CD1c-positive myeloid dendritic cell (primary cell): ENCODE data around the gene RNF227.

Experiments used
- DNase-seq: peaks from one replicate; pipeline ENCODE4 v3.0.0-alpha.2; 2016; ENCODE audit errors: extremely low spot score

Gene RNF227

DNA sequence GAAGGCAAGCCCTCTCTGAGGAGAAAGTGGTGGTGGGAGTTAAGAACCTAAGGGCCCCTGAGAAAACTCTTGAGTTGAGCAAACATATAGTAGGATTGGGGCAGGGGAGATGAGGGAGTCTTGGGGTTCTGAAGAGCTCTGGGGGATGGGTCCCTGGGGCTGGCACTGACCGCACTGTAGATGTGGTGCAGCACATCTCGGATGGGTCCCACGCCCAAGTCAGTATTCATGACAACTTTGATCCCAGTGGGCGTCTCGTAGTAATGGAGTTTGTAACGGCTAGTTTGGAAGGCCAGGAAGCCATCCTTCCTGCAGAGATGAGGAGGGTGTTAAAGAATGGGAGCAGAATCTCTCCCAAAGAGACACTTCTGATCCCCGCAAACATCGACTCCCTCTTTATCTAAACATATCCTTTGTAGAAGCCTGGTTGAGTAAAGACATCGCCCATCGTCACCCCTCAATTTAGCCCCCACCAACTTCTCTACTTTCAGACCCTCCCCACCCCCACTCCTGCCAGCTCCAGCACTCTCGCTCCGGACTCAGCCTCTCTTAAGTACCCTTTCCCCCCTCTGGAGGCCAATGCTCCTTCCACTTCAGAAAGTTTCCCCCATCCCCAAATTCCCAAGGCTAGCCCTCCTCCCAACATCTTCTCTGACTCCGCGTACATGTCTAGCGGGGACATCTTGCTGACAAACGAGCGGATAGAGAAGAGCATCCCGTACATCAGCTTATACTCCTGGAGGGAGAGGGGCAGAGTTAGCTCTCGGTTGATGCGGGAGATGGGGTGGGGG lies 14.9 kb upstream of the RNF227 start:
- no peak for DNase-seq

DNA sequence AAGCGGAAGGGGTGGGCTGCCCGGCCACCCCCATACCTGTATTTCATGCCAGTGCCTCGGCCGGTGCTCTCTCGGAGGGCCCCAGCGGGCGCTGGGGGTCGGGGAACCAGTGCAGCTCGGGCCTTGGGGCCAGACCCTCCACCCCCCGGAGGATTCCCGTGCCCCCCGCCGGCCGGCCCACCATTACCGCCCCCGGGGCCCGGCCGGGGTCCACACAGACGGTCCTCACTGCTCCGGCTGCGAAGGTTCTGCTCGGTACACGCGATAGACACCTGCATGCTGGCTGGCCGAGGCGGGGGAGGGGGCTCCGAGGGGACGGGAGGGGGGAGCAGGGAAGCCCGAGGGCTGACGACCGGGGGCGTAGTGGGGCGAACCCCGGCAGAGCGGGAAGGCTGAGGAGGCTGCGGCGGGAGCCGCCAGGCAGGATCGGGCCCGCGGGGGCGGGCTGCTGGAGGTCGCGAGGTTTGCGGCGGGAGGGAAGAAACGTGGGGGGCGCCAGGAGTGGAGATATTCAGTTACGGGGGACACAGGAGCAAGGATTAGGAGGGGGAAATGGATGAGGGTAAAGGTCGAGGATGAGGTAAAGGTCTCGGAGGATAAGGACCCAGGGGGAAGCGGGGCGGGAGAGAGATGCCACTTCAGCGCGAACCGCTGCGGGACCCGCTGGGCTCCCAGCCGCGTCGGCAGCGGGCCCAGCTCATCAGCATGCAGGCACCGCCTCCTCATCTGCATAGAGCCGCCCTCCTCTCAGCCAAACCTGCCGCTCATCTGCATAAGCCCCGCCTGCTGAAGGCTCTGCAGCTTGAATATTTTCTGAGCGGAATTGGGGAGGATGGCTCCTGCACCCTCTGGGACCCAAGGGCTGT lies 13.3 kb upstream of the RNF227 start, which contains the start of gene KCNAB3:
Gene KCNAB3 (minus strand): TSS at position 699 of the 866 bp plus-strand sequence. CDS start 421 bp downstream, at position 278.
- DNase-seq = no peak

DNA sequence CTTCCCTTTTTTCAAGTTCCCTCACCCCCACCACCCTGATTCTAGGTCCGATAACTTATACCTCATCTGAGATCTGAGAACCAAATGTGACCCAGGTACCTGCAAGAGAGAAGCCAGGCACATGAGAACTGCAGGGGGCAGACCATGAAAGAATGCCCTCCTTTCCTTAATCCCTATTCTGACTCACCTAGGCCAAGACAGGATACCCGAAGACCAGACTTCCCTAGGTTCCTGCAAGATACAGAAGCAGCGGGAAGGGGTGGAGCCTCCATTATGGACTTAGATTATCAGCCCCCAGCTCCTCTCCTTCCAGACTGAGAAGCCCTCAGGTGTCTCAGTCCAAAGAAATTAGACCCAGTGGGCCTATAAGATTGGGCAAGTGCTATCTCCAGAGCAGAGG lies 11.5 kb upstream of the RNF227 start:
- DNase-seq = no peak

DNA sequence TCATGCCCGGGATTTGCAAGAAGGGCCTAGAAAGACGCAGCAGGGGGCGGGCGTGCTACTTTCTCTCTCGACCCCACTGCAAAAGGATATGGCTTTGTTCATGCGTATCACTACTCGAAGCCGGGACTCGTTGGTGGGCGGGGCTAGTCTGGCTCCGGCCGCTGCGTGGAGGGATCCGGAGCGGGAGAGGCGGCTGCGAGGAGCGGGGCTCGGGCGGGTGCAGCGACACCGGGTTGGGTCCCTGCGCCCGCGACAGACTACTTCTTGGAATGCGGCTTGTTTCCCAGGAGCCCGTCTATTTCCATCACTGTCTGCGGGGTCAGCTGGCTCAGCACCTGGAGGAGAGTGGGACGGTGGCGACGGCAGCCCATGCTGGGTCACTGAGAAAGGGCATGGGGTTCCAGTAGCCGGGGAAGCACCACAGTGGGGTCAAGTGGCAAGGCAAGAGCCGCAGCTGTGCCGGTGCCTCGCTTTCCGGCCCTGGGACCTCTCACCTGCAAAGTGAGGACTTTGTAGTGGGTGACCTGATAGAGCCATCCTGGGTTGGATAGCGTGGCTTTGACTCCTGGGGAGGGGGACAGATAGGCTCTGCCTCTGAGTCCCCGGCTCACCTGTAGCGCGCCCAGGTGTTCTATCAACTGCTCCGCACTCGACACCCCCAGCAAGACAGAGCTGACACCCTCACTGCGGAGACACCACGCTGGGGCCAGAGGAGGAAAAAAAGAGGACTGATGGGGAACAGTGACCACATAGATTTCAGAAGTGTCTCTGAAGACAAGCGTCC lies 6.9 kb upstream of the RNF227 start:
- peak; percentile 73 for DNase-seq

DNA sequence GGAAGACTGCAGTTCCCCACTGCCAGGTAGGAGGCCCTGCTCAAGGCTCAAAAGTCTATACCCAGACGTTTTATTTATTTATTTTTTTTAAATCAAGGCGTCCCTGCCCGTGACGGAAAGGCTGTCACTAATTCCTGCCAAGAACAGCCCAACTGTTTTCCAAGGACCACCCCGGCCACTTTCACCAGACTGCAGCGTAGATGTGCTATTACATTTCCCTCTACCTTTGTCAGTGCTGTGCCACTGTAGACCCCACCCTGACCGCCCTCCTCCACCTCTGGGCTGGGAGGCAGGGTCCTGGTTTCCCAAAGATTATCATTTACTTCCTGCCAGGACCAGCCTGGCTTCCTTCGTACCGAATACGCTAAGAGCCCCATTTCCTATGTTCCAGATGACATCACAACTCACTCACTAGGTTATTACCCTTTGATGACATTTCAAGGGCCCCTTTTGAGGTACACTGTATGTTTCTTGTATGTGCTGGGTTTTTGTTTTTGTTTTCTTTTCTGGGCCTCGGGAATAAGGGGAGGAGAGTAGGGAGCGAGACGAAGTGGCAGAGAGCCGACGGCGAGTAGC lies 6.3 kb upstream of the RNF227 start:
- no peak for DNase-seq

DNA sequence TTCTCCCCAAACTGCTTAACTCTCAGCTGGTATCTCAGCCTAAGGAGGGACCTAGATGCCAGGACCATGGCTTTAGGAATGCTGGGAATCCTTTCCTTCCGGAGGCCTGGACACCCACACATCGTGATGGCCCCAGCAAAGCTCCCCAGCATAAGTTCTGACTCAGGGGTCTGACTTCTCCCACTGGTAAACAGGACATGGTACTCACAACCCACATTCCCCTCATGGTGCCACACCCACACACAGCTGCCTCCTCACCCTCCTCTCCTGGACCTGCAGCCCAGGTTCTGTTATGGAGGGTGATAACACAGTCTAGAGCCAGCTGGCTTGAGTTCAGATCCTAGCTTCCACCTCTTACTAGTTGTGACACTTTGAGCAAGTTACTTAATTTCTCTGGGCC lies 719 bp upstream of the RNF227 start:
- DNase-seq = no peak

DNA sequence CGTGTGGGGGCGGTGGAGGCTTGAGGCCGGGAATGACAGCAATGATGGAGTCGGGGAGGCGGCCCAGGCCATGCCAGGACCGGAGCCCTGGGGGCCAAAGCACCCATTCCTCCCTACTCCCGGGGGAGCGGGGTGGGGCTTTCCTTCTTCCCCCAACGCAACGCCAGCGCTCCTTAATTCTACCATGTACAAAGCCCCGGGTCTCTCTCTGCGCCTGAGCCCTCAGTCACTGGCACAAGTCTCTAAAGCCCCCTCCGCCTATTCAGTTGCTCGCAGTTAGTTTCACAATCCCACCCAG lies 245 bp upstream of the RNF227 start:
- DNase-seq = no peak

DNA sequence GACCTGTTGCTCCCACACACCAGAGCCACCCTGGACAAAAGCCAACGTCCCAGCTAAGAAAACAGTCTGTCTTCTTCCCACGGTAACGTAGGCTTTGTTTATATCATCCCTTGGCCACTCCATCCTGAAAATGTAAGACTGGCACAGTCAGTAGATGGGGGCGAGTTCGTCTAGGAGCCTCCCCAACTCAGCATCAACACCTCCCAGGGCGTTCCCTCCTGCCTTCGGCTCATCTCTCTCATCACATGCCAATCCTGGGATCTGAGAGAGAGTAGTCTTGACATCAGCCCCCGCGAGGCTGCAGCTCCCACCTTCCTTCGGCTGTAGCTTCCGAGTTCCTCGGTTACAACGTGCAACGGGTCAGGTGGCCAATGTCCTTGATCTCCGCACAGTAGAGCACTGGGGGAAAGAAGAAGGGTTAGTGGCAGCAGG lies 894 bp downstream of the RNF227 start:
- peak; percentile 53 for DNase-seq

DNA sequence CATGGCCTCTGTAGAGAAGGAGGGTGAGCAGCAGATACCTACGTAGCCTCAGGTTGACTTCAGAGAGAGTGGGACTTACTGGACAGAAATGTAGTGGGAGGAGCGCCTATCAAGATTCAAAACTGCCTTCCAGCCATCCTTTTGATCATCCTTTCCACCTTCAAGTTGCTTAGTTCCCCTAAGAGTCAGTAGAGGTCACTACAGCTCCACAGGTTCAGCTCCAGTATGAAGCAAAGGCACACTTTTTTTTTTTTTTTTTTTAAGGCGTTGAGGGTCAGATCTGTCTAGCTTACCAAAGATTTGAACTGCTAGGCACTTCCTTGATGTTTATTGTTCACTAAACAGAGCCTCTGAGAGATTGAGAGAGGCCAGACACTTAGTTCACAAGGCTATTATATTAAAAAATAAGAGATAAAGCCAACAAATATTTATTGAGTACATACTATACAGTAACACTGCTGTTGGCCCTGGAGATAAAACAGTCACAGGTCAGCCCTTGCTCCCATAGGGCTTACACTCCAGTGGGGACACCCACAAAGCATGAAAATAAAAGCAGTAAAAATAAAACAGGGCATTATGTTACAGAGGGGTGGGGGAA lies 3.1 kb downstream of the RNF227 start:
- peak; percentile 72 for DNase-seq

DNA sequence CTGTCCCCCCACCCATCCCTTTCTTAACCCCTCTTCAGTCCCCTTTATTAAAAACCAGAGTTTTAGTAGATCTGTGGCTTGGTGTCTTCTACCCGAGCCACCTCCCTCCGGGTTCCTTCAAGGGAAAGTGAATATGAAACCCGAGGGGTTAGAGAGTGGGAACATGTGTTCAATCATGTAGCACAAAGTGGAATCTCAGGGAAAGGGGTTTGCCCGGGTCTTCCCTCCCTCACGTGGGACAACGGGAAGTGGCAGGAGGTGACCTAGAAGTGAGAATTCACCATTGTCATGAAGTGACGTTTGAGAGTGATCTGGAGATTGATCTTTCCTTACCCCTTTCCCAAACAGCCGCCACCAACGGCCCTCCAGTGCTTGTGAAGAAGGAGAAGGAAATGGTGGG lies 5.0 kb downstream of the RNF227 start:
- DNase-seq = no peak

DNA sequence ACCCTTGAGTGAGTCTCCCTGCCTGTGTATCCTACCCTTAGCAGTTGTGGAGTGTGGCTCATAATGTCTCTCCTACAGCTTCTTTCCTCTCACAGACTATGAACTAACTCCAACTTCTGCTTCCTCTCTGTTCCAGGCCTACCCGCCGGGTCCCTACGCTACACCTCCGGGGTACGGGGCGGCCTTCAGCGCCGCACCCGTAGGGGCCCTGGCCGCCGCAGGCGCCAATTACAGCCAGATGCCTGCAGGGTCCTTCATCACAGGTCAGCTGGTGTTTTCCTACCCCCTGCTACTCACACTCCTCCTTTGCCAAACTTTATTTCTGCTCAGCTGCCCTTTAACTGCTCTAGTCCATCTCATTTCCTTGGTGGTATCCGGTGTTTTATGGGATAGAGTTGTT lies 5.4 kb downstream of the RNF227 start:
- DNase-seq = no peak

DNA sequence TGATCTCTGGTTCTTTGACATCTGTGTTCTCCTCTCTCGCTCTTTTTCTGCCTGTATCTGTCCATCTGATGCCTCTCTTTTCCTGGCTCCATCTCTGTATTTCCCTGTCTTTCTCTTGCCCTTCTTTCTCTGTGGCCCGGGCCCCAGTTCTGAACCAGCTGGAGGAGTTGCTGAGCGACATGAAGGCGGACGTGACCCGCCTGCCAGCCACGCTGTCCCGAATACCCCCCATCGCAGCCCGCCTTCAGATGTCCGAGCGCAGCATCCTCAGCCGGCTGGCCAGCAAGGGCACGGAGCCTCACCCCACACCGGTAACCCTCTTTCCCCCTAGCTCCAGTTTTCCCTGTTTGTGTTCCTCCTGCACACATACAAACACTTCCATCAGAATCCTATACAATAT lies 5.8 kb downstream of the RNF227 start:
- DNase-seq = no peak

DNA sequence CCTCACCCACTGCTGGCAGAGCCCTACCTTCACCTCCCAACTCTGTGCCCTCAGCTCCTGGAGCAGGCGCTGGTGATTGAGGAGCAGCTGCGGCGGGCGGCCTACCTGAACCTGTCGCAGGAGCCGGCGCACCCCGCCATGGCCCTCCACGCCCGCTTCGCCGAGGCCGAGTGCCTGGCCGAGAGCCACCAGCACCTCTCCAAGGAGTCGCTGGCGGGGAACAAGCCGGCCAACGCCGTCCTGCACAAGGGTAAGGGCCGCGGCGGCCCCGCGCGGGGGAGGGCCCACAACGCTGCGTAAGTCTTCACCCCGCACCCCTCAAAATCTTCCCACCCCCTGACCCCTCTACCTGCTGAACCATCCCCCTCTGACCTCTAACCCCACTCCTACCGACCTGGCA lies 7.0 kb downstream of the RNF227 start:
- DNase-seq = no peak

DNA sequence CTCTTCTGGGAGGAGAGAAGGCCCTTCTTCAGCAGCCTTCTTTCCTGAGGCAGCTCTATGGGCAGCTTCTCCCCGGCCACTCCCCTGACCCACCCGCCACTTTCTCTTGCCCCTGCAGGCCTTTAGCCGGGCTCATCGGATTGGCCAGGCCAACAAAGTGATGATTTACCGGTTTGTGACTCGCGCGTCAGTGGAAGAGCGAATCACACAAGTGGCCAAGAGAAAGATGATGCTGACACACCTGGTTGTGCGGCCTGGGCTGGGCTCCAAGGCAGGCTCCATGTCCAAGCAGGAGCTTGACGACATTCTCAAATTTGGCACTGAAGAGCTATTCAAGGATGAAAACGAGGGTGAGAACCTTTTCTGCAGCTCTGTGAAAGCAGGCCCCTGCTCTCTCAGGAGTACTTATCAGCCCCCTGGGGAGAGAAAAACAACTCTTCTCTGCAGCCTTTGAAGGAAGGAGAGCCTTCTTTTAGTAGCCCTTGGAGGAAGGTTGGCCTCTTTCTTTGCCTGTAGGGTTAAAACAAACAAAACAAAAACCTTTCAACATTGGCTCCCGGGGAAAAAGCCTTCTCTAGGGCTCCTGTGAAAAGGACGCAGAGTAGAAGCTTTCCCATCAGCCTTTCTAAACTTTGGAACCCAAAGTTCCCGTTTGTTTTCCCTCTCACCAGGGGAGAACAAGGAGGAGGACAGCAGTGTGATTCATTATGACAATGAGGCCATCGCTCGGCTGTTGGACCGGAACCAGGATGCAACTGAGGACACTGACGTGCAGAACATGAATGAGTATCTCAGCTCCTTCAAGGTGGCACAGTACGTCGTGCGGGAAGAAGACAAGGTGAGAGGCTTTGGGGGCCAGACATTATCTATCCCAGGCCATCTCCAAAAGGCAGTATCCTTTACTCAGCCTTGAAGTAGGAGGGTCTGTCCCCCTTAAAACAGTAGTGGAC lies 12.7 kb downstream of the RNF227 start:
- DNase-seq = no peak

DNA sequence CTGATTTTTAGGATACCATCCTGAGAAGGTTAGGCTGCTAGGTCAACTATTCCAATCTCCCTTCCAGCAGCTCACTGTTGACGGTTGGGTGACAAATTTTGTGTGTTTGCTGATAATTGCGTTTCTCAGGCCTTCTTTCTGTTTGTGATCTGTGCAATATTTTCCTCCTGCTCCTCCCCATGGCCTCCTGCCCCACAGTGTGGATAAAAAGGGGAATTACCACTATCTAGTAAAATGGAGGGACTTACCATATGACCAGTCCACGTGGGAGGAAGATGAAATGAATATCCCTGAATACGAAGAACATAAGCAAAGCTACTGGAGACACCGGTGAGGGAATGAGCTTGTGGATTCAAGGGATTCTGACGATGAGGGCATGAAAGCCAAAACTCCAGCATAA lies 18.3 kb downstream of the RNF227 start:
- DNase-seq = peak; percentile 80

DNA sequence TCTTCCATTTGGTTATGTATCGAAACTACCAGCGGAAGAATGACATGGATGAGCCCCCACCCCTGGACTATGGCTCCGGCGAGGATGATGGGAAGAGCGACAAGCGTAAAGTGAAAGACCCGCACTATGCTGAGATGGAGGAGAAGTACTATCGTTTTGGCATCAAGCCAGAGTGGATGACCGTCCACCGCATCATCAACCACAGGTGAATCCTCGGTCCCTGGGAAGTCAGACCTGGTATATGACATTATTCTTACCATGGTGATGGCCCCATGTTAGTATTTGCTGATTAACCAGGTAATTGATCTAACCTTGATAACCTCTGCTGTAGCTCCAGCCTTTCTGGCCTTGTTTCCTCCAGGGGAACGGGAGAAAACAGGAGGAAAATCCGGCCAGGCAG lies 19.0 kb downstream of the RNF227 start:
- DNase-seq = no peak

DNA sequence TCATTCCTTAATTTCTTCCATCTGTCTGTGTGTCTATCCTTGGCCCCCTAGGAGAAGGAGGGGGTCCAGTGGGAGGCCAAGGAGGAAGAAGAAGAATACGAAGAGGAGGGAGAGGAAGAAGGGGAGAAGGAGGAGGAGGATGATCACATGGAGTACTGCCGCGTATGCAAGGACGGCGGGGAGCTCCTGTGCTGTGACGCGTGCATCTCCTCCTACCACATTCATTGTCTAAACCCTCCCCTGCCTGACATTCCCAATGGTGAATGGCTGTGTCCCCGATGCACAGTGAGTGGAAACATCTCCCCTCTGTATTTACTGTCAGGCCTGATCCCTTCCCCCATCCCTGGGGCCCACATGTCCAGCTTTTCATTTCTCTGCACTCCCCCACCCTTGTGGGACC lies 21.2 kb downstream of the RNF227 start:
- DNase-seq = no peak

DNA sequence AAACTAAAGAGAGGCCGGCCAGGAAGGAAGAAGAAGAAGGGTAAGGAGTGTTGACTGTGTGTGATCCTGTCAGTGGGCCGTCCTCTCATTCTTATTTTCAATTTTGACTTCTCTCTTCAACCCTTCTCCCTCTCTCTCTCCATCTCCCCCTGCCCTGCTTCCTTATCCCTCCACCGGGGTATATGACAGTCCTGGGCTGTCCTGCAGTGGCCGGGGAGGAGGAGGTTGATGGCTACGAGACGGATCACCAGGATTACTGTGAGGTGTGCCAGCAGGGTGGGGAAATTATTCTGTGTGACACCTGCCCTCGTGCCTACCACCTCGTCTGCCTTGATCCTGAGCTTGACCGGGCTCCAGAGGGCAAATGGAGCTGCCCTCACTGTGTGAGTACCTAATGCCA lies 21.9 kb downstream of the RNF227 start:
- DNase-seq = no peak

DNA sequence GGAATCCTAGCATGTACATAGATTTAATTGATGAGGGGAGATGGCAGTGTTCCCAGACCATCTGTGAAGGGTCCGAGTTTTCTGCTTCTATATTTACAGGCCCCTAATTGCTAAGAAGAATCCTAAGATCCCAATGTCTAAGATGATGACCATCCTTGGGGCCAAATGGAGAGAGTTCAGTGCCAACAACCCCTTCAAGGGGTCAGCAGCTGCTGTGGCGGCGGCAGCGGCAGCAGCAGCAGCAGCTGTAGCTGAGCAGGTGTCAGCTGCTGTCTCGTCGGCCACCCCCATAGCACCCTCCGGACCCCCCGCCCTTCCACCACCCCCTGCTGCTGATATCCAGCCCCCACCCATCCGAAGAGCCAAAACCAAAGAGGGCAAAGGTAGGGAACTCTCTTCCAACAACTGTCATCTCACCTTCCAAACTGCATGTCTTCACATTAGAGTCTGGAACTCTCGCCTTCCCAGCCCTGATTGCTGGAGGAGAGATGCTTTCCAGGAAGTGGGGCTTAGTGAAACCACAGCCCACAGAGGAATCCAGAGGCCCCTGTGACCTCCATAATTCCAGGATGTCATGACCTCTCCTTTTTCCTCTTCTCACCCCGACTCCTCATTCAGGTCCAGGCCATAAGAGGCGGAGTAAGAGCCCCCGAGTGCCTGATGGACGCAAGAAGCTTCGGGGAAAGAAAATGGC lies 22.8 kb downstream of the RNF227 start:
- no peak for DNase-seq
